HG02970 (cell line): Measurements from ENCODE around the gene ERCC6L.

Experiments
- ATAC-seq: cut with Tn5 transposase; IDR thresholded peaks from one replicate; pipeline ENCODE4 v1.9.1; 2021; ENCODE audit warnings: mild to moderate bottlenecking, moderate library complexity, moderate number of reproducible peaks; ENCODE audit not compliant: unreplicated experiment, low FRiP score

ERCC6L gene

GRCh38 chrX:72238721-72239475 lies at the start of gene ERCC6L:
Gene ERCC6L, minus strand, starts transcription at chrX:72239027. Its CDS starts 116 bp downstream, at chrX:72238911.
- peak; percentile 86 for ATAC-seq

GRCh38 chrX:72282302-72282701 lies 43.5 kb upstream of the ERCC6L start:
- ATAC-seq = no peak

GRCh38 chrX:72280321-72280845 lies 41.6 kb upstream of the ERCC6L start:
- ATAC-seq = no peak

GRCh38 chrX:72276478-72276953 lies 37.7 kb upstream of the ERCC6L start:
- ATAC-seq = no peak

- ATAC-seq = no peak
These were observed 35.7 kb upstream of the ERCC6L start for GRCh38 chrX:72274526-72274925.

GRCh38 chrX:72273718-72274117 lies 34.9 kb upstream of the ERCC6L start:
- ATAC-seq = no peak

- no peak for ATAC-seq
These were observed 34.0 kb upstream of the ERCC6L start for GRCh38 chrX:72272868-72273267.

- no peak for ATAC-seq
These were observed 33.0 kb upstream of the ERCC6L start for GRCh38 chrX:72271812-72272211.

GRCh38 chrX:72271091-72271788 lies 32.4 kb upstream of the ERCC6L start:
- ATAC-seq = no peak

- no peak for ATAC-seq
These were observed 31.6 kb upstream of the ERCC6L start for GRCh38 chrX:72270316-72270866.

GRCh38 chrX:72269671-72270251 lies 30.9 kb upstream of the ERCC6L start:
- ATAC-seq = no peak

- ATAC-seq = no peak
These were observed 30.0 kb upstream of the ERCC6L start for GRCh38 chrX:72268597-72269365.

- no peak for ATAC-seq
These were observed 26.4 kb upstream of the ERCC6L start for GRCh38 chrX:72265263-72265662.

GRCh38 chrX:72262077-72262476 lies 23.2 kb upstream of the ERCC6L start:
- no peak for ATAC-seq

- ATAC-seq = no peak
These were observed 21.6 kb upstream of the ERCC6L start for GRCh38 chrX:72260448-72260847.

GRCh38 chrX:72258174-72258573 lies 19.3 kb upstream of the ERCC6L start:
- no peak for ATAC-seq

- no peak for ATAC-seq
These were observed 17.0 kb upstream of the ERCC6L start for GRCh38 chrX:72255864-72256263.

GRCh38 chrX:72255445-72255844 lies 16.6 kb upstream of the ERCC6L start:
- no peak for ATAC-seq

GRCh38 chrX:72254816-72255215 lies 16.0 kb upstream of the ERCC6L start:
- ATAC-seq = no peak

- no peak for ATAC-seq
These were observed 14.9 kb upstream of the ERCC6L start for GRCh38 chrX:72253686-72254085.
